CD14-positive monocyte (primary cell): ENCODE measurements around the gene ARMC10. TPM values are rescaled to one million over a fixed set of nuclear protein-coding genes. Genes with fewer than 3 reads are reported as not detected.
A peak's percentile ranks its signal among the peaks of the same experiment; 100 is the strongest.

Source experiments
- DNase-seq, 3 donors: peaks; one replicate each; pipeline ENCODE4 v3.0.0-alpha.2; 2011 to 2022
- H2AFZ ChIP-seq: 2 replicates; pipeline ENCODE4 v1.6.0; 2012; ENCODE audit warnings: mild to moderate bottlenecking, low read depth, low read length, inconsistent platforms; ENCODE audit not compliant: insufficient read depth, poor library complexity, severe bottlenecking
- H3K27ac ChIP-seq, 2 donors: 1 replicate in 1 of 2; 2 replicates in 1 of 2; pipeline ENCODE4 v1.5.1; 2012 to 2013; ENCODE audit warnings: low read length in 2 of 2, control low read depth in 1 of 2, inconsistent platforms in 1 of 2, low read depth in 1 of 2, mild to moderate bottlenecking in 1 of 2
- H3K27me3 ChIP-seq, 2 donors: one replicate each; pipeline versions ENCODE4 v1.6.0 to v1.6.1; 2011 to 2013; ENCODE audit warnings: low read length in 2 of 2; ENCODE audit not compliant: control insufficient read depth in 2 of 2, insufficient read depth in 2 of 2
- H3K36me3 ChIP-seq, 2 donors: replicated peaks in 1 of 2; 1 replicate in 1 of 2; 2 replicates in 1 of 2; pipeline versions ENCODE4 v1.5.1 to v1.6.1; 2012 to 2013; ENCODE audit warnings: low read length in 2 of 2, control low read depth in 1 of 2, inconsistent platforms in 1 of 2, mild to moderate bottlenecking in 1 of 2; ENCODE audit not compliant: insufficient read depth in 2 of 2, control insufficient read depth in 1 of 2
- H3K4me1 ChIP-seq, 2 donors: 1 replicate in 1 of 2; 2 replicates in 1 of 2; pipeline versions ENCODE4 v1.5.1 to v1.6.1; 2012 to 2013; ENCODE audit warnings: low read length in 2 of 2, control low read depth in 1 of 2, inconsistent platforms in 1 of 2, mild to moderate bottlenecking in 1 of 2, moderate library complexity in 1 of 2; ENCODE audit not compliant: insufficient read depth in 2 of 2, control insufficient read depth in 1 of 2
- H3K4me2 ChIP-seq: replicated peaks from 2 replicates; pipeline ENCODE3; 2012; ENCODE audit warnings: low read length, moderate library complexity, mild to moderate bottlenecking; ENCODE audit not compliant: poor library complexity, severe bottlenecking; ENCODE audit errors: extremely low read depth
- H3K4me3 ChIP-seq, 3 experiments: fragments of 200-600 bp in 1 of 3; sonication (generic) in 1 of 3; replicated peaks in 1 of 3; 1 replicate in 2 of 3; 2 replicates in 1 of 3; pipeline ENCODE4 v1.5.1; 2011 to 2013; ENCODE audit warnings: low read length in 3 of 3, mild to moderate bottlenecking in 3 of 3, control low read depth in 2 of 3, low read depth in 2 of 3, inconsistent platforms in 1 of 3, moderate library complexity in 1 of 3
- H3K79me2 ChIP-seq: 2 replicates; pipeline ENCODE4 v1.6.0; 2012; ENCODE audit warnings: mild to moderate bottlenecking, control low read depth, inconsistent platforms, low read length, moderate library complexity; ENCODE audit not compliant: insufficient read depth
- H3K9ac ChIP-seq: 2 replicates; pipeline ENCODE4 v1.6.0; 2017; ENCODE audit warnings: low read length, mild to moderate bottlenecking; ENCODE audit not compliant: insufficient read depth, poor library complexity, severe bottlenecking
- H3K9me3 ChIP-seq, 2 donors: replicated peaks in 1 of 2; 1 replicate in 1 of 2; 2 replicates in 1 of 2; pipeline versions ENCODE4 v1.5.1 to v1.6.1; 2012 to 2013; ENCODE audit warnings: low read length in 2 of 2, control low read depth in 1 of 2; ENCODE audit not compliant: control insufficient read depth in 1 of 2, insufficient read depth in 1 of 2
- H4K20me1 ChIP-seq: 2 replicates; pipeline ENCODE4 v1.6.0; 2012; ENCODE audit warnings: mild to moderate bottlenecking, low read length, control low read depth, moderate library complexity; ENCODE audit not compliant: insufficient read depth
- H3K27ac Mint-ChIP-seq, 7 donors: one replicate each; pipeline ENCODE4 v1.8.0; 2020; ENCODE audit warnings: mild to moderate bottlenecking in 7 of 7, mixed read lengths in 7 of 7, moderate library complexity in 6 of 7, inconsistent platforms in 2 of 7
- H3K27me3 Mint-ChIP-seq, 3 donors: one replicate each; pipeline ENCODE4 v1.8.0; 2021 to 2022; ENCODE audit warnings: low read depth in 3 of 3, mild to moderate bottlenecking in 3 of 3, mixed read lengths in 3 of 3, moderate library complexity in 3 of 3, inconsistent platforms in 1 of 3
- H3K36me3 Mint-ChIP-seq, 2 donors: one replicate each; pipeline ENCODE4 v1.8.0; 2020; ENCODE audit warnings: mixed read lengths in 2 of 2, inconsistent platforms in 1 of 2, mild to moderate bottlenecking in 1 of 2
- H3K4me1 Mint-ChIP-seq: one replicate; pipeline ENCODE4 v1.8.0; 2020; ENCODE audit warnings: mild to moderate bottlenecking, mixed read lengths
- H3K4me3 Mint-ChIP-seq, 2 donors: one replicate each; pipeline ENCODE4 v1.8.0; 2020; ENCODE audit warnings: mild to moderate bottlenecking in 2 of 2, mixed read lengths in 2 of 2, moderate library complexity in 1 of 2
- H3K9me3 Mint-ChIP-seq, 7 donors: one replicate each; pipeline ENCODE4 v1.8.0; 2020 to 2022; ENCODE audit warnings: mixed read lengths in 7 of 7, mild to moderate bottlenecking in 6 of 7, moderate library complexity in 6 of 7, inconsistent platforms in 2 of 7
- CTCF ChIP-seq: fragments of 200-600 bp; IDR thresholded peaks from one replicate; pipeline ENCODE4 v1.8.0; 2022; ENCODE audit warnings: antibody characterized with exemption, mild to moderate bottlenecking
- WGBS: methylation state at CpG from one replicate; pipeline ENCODE4 v1.1.5; 2013; ENCODE audit warnings: missing lambda C conversion rate; ENCODE audit not compliant: insufficient coverage; 5-methylcytosine and 5-hydroxymethylcytosine counted together
- intact Hi-C, 2 donors: fragments of 100-400 bp; cut with micrococcal nuclease; formaldehyde crosslinking; loops; one replicate each; pipeline versions ENCODE4 v1.15.0 to v1.15.1; 2023
- polyA plus RNA-seq, 3 donors: library from polyadenylated mRNA; depleted of rRNA in 1 of 3; unstranded in 2 of 3; stranded (reverse) in 1 of 3; fragments of 300-500 nt in 2 of 3; fragments of >200 nt in 1 of 3; fragmentation: Illumina TruSeq in 2 of 3; gene quantifications; 1 replicate in 2 of 3; 2 replicates in 1 of 3; pipeline ENCODE4 v1.2.3, GENCODE V29; 2012 to 2021

The ARMC10 gene
- polyA plus RNA-seq, 3 donors: 15.4 to 60.1 (median 55.1) TPM

GRCh38 chr7:103058122-103058521 lies 16.8 kb upstream of the ARMC10 start:
- Mint-ChIP-seq H3K4me3 (no peak overlapping the region), H3K9me3 (no peaks in the 10 kb centered on the region), H3K4me1 (peaks cover 6% of the 10 kb centered on the region), H3K27me3 (peaks cover 0 to 3% (median 1%) of the 10 kb centered on the region in 3 donors), H3K36me3 (no peaks in the 10 kb centered on the region), H3K27ac (no peak overlapping the region)
- Histone ChIP-seq H3K9me3 (no peaks in the 10 kb centered on the region), H3K27ac (no peak overlapping the region), H3K4me1 (peaks cover 0 to 4% of the 10 kb centered on the region in 2 donors), H3K9ac (no peak overlapping the region), H2AFZ (no peak overlapping the region), H3K4me2 (no peak overlapping the region), H3K27me3 (no peaks in the 10 kb centered on the region), H3K36me3 (no peaks in the 10 kb centered on the region), H4K20me1 (no peaks in the 10 kb centered on the region), H3K79me2 (no peaks in the 10 kb centered on the region), H3K4me3 (no peak overlapping the region)
- no peak for TF ChIP-seq CTCF
- intact Hi-C loops: no loop called here
- no peak for DNase-seq

GRCh38 chr7:103059471-103059870 lies 15.5 kb upstream of the ARMC10 start:
- no peak for TF ChIP-seq CTCF
- peak overlapping the region in 1 of 2 donors; percentile 31 for H3K4me3 Mint-ChIP-seq
- Histone ChIP-seq H2AFZ (no peak overlapping the region), H3K4me2 (no peak overlapping the region), H3K4me3 (no peak overlapping the region), H4K20me1 (no peaks in the 10 kb centered on the region), H3K9me3 (no peaks in the 10 kb centered on the region), H3K27ac (no peak overlapping the region), H3K36me3 (no peaks in the 10 kb centered on the region), H3K79me2 (no peaks in the 10 kb centered on the region), H3K27me3 (no peaks in the 10 kb centered on the region), H3K9ac (no peak overlapping the region), H3K4me1 (peaks cover 0 to 4% of the 10 kb centered on the region in 2 donors)
- H3K36me3 Mint-ChIP-seq: no peaks in the 10 kb centered on the region
- WGBS: 14% methylated on average over 1 of the region's 2 CpGs
- no peak overlapping the region for H3K27ac Mint-ChIP-seq
- peak in 1 of 3 donors; percentile 26 for DNase-seq
- H3K9me3 Mint-ChIP-seq: no peaks in the 10 kb centered on the region
- H3K4me1 Mint-ChIP-seq: peaks cover 6% of the 10 kb centered on the region
- peaks cover 0 to 3% (median 1%) of the 10 kb centered on the region in 3 donors for H3K27me3 Mint-ChIP-seq
- intact Hi-C loops: no loop called here
